HG02763 (cell line): Measurements from ENCODE around the gene RAB19.
A peak's percentile ranks its signal among the peaks of the same experiment; 100 is the strongest.
"Not testable (repeated sequence)": the region's sequence is repeated elsewhere in the genome, so short reads cannot be mapped to it uniquely, and the experiment has no call there.

Source experiments
- ATAC-seq: cut with Tn5 transposase; IDR thresholded peaks from one replicate; pipeline ENCODE4 v1.9.1; 2021; ENCODE audit warnings: mild to moderate bottlenecking, moderate library complexity; ENCODE audit not compliant: unreplicated experiment

Gene RAB19

GRCh38 chr7:140400381-140400780, 3.5 kb upstream of the RAB19 start:
- no peak for ATAC-seq

- no peak for ATAC-seq
These were observed 1.6 kb upstream of the RAB19 start for GRCh38 chr7:140402178-140402835.

GRCh38 chr7:140404565-140405065, 757 bp downstream of the RAB19 start:
- ATAC-seq, result no peak

GRCh38 chr7:140415361-140415760, 11.5 kb downstream of the RAB19 start:
- ATAC-seq, result no peak

GRCh38 chr7:140415816-140416215, 12.0 kb downstream of the RAB19 start:
- ATAC-seq, result not testable (repeated sequence)

- no peak for ATAC-seq
These were observed 12.7 kb downstream of the RAB19 start for GRCh38 chr7:140416560-140416959.

- no peak for ATAC-seq
These were observed 13.7 kb downstream of the RAB19 start for GRCh38 chr7:140417456-140418155.

GRCh38 chr7:140418156-140418472, 14.3 kb downstream of the RAB19 start:
- not testable (repeated sequence) for ATAC-seq

- ATAC-seq, result no peak
These were observed 14.8 kb downstream of the RAB19 start for GRCh38 chr7:140418653-140419052.

- no peak for ATAC-seq
These were observed 17.7 kb downstream of the RAB19 start for GRCh38 chr7:140421521-140421920.

- no peak for ATAC-seq
These were observed 19.6 kb downstream of the RAB19 start for GRCh38 chr7:140423501-140423900.

- no peak for ATAC-seq
These were observed 21.9 kb downstream of the RAB19 start for GRCh38 chr7:140425718-140426117.

- ATAC-seq, result no peak
These were observed 22.3 kb downstream of the RAB19 start for GRCh38 chr7:140426130-140426529.

GRCh38 chr7:140433396-140433795, 29.5 kb downstream of the RAB19 start:
- ATAC-seq, result no peak

GRCh38 chr7:140435252-140435895, 31.5 kb downstream of the RAB19 start:
- ATAC-seq, result no peak

GRCh38 chr7:140439359-140439758, 35.5 kb downstream of the RAB19 start:
- peak; percentile 42 for ATAC-seq

GRCh38 chr7:140440593-140440992, 36.7 kb downstream of the RAB19 start:
- ATAC-seq, result no peak

- no peak for ATAC-seq
These were observed 37.7 kb downstream of the RAB19 start for GRCh38 chr7:140441519-140441918.

GRCh38 chr7:140446467-140446866, 42.6 kb downstream of the RAB19 start:
- ATAC-seq, result no peak

- ATAC-seq, result no peak
These were observed 44.0 kb downstream of the RAB19 start for GRCh38 chr7:140447841-140448240.

GRCh38 chr7:140448781-140449480, 45.1 kb downstream of the RAB19 start:
- no peak for ATAC-seq
